Measurements from ENCODE around the gene ARRB2. TPM values are rescaled to one million over a fixed set of nuclear protein-coding genes. Genes with fewer than 3 reads are reported as not detected.

The ARRB2 gene
- total RNA-seq, 1 experiment from 2014 or later = 75.3 TPM

DNA sequence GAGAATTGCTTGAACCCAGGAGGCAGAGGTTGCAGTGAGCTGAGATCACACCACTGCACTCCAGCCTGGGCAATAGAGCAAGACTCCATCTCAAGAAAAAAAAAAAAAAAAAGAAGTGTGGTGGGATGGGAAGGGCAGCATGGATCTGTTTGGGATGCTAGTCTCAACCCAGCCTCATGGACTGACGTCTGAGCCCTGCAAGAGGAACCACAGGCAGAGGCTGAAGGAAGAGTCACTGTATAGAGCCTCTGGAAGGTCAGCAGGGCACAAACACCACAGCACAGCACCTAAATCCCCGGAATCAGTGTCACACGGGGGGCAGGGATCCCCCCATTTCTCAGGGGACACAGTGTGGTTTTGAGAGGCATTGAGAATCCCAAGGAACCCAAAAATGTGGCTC lies 40.2 kb downstream of the ARRB2 start:
- H2BK12ac ChIP-seq (ENCODE audit: insufficient read length, low read depth, low read length) = no peak overlapping the region
- H3K4ac ChIP-seq (ENCODE audit: low read depth, low read length) = no peak overlapping the region
- H3K23me2 ChIP-seq (ENCODE audit: insufficient read length, low read depth, low read length, poor library complexity, severe bottlenecking) = no peaks in the 10 kb centered on the region
- Mint-ChIP-seq H3K4me1 (peaks cover 13 to 16% of the 10 kb centered on the region in 2 experiments), H3K9me3 (no peaks in the 10 kb centered on the region), H3K27me3 (ENCODE audit: low read depth) (peaks cover 59% of the 10 kb centered on the region), H3K36me3 (ENCODE audit: insufficient read depth in 1 of 3, low read depth in 3 of 3) (no peaks in the 10 kb centered on the region), H3K27ac (no peak overlapping the region), H3K4me3 (no peak overlapping the region)
- no peak overlapping the region for H2BK5ac ChIP-seq (ENCODE audit: insufficient read length, low read length)
- no peak overlapping the region for H3T11ph ChIP-seq (ENCODE audit: low read length)
- H2AK5ac ChIP-seq (ENCODE audit: insufficient read length, low read length) = no peak overlapping the region
- no peak overlapping the region for H4K8ac ChIP-seq (replicated peaks; ENCODE audit: insufficient read length, low read depth, low read length)
- H3K27ac ChIP-seq (ENCODE audit: insufficient read length, low read depth, low read length) = no peak overlapping the region
- WGBS (ENCODE audit: extremely low coverage, insufficient read length, low lambda C conversion rate) = no CpG with 5 or more reads among the region's 3 CpGs
- H3K14ac ChIP-seq (ENCODE audit: insufficient read depth, low read length) = no peak overlapping the region
- no peaks in the 10 kb centered on the region for H3K79me1 ChIP-seq (ENCODE audit: insufficient read depth, low read depth, low read length, poor library complexity, severe bottlenecking)
- H4K5ac ChIP-seq (ENCODE audit: insufficient read length, low read depth, low read length) = no peak overlapping the region
- H3K4me1 ChIP-seq (ENCODE audit: insufficient read depth, low read length) = no peaks in the 10 kb centered on the region
- no peaks in the 10 kb centered on the region for H4K20me1 ChIP-seq (ENCODE audit: control insufficient read depth, insufficient read depth, insufficient read length)
- no peak overlapping the region for H3K4me2 ChIP-seq (ENCODE audit: insufficient read depth, insufficient read length, low read length)
- H3K9me3 ChIP-seq (ENCODE audit: control insufficient read depth, low read depth, low read length) = no peaks in the 10 kb centered on the region
- H2AFZ ChIP-seq (ENCODE audit: low read length) = no peak overlapping the region
- TF ChIP-seq, protein P1, sequence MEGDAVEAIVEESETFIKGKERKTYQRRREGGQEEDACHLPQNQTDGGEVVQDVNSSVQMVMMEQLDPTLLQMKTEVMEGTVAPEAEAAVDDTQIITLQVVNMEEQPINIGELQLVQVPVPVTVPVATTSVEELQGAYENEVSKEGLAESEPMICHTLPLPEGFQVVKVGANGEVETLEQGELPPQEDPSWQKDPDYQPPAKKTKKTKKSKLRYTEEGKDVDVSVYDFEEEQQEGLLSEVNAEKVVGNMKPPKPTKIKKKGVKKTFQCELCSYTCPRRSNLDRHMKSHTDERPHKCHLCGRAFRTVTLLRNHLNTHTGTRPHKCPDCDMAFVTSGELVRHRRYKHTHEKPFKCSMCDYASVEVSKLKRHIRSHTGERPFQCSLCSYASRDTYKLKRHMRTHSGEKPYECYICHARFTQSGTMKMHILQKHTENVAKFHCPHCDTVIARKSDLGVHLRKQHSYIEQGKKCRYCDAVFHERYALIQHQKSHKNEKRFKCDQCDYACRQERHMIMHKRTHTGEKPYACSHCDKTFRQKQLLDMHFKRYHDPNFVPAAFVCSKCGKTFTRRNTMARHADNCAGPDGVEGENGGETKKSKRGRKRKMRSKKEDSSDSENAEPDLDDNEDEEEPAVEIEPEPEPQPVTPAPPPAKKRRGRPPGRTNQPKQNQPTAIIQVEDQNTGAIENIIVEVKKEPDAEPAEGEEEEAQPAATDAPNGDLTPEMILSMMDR (conservative IDR thresholded peaks at IDR 0.05) = no peak
- no peak overlapping the region for H3K9ac ChIP-seq (ENCODE audit: extremely low read depth, insufficient read length, low read length)
- no peak overlapping the region for H2BK20ac ChIP-seq (ENCODE audit: low read depth, low read length, poor library complexity, severe bottlenecking)
- H4K91ac ChIP-seq (ENCODE audit: insufficient read length, low read depth, low read length) = no peak overlapping the region
- no peak overlapping the region for H3K18ac ChIP-seq (ENCODE audit: insufficient read length, low read depth, low read length)
- H3K23ac ChIP-seq (ENCODE audit: insufficient read length, low read depth, low read length) = no peak overlapping the region
- no peak for DNase-seq
- H2BK120ac ChIP-seq (ENCODE audit: low read depth, low read length, poor library complexity, severe bottlenecking) = no peak overlapping the region
- H2BK15ac ChIP-seq (ENCODE audit: low read depth, low read length) = no peak overlapping the region
- no peak overlapping the region for H3K56ac ChIP-seq (ENCODE audit: insufficient read length, low read depth, low read length)
- no peaks in the 10 kb centered on the region for H3K79me2 ChIP-seq (ENCODE audit: insufficient read depth, low read length)
- H3K27me3 ChIP-seq (ENCODE audit: insufficient read depth, low read length) = no peaks in the 10 kb centered on the region; the same call in 1 of the 2 replicates
